Erythroblast (primary cell): Measurements from ENCODE around the gene COL24A1.

Source experiments
- GATA1 ChIP-seq: IDR thresholded peaks from 2 replicates; pipeline ENCODE4 v1.6.1; 2011; ENCODE audit warnings: low read depth, mild to moderate bottlenecking, control low read depth, low read length, moderate library complexity
- POLR2A ChIP-seq: IDR thresholded peaks from 2 replicates; pipeline ENCODE4 v1.6.1; 2011; ENCODE audit warnings: mild to moderate bottlenecking, low read length

GRCh38 chr1:85824066-85824840 is 332.3 kb downstream of the COL24A1 start:
- TF ChIP-seq POLR2A (no peak), GATA1 (no peak)
